Tibial artery (tissue), 4 donors: ENCODE measurements around the gene SAMMSON.

Source experiments
- DNase-seq, 2 donors: peaks; one replicate each; pipeline ENCODE4 v3.0.0-alpha.2; 2019
- H3K27ac ChIP-seq, 2 donors: fragments of 200-600 bp; sonication (generic) in 1 of 2; 1 replicate in 1 of 2; 2 replicates in 1 of 2; pipeline ENCODE4 v1.5.1; 2018 to 2019; ENCODE audit warnings: mild to moderate bottlenecking in 1 of 2
- H3K27me3 ChIP-seq, 2 donors: fragments of 200-600 bp; sonication (generic) in 1 of 2; one replicate each; pipeline versions ENCODE4 v1.5.1 to v1.6.0; 2016 to 2019
- H3K36me3 ChIP-seq, 3 donors: fragments of 200-600 bp; sonication (generic) in 2 of 3; one replicate each; pipeline ENCODE4 v1.5.1; 2016 to 2019; ENCODE audit warnings: mild to moderate bottlenecking in 2 of 3
- H3K4me1 ChIP-seq, 4 donors: fragments of 200-600 bp; sonication (generic) in 2 of 4; 1 replicate in 3 of 4; 2 replicates in 1 of 4; pipeline ENCODE4 v1.5.1; 2016 to 2019
- H3K4me3 ChIP-seq, 2 donors: fragments of 200-600 bp; sonication (generic) in 1 of 2; 1 replicate in 1 of 2; 2 replicates in 1 of 2; pipeline ENCODE4 v1.5.1; 2018 to 2019; ENCODE audit warnings: mild to moderate bottlenecking in 2 of 2
- H3K9me3 ChIP-seq, 3 donors: fragments of 200-600 bp; sonication (generic) in 1 of 3; one replicate each; pipeline ENCODE4 v1.5.1; 2016 to 2019
- intact Hi-C: fragments of 100-400 bp; cut with DNase I; formaldehyde crosslinking; loops from one replicate; pipeline ENCODE4 v1.15.0; 2023; ENCODE audit warnings: low total_unique reads
- TF ChIP-seq, protein P1 (sequence below), 2 experiments: fragments of 200-600 bp in 1 of 2; fragments of 450-650 bp in 1 of 2; IDR thresholded peaks; one replicate each; pipeline ENCODE4 v1.5.1; 2017 to 2019; ENCODE audit warnings: antibody characterized with exemption in 2 of 2, mild to moderate bottlenecking in 1 of 2, moderate library complexity in 1 of 2

Gene SAMMSON

DNA sequence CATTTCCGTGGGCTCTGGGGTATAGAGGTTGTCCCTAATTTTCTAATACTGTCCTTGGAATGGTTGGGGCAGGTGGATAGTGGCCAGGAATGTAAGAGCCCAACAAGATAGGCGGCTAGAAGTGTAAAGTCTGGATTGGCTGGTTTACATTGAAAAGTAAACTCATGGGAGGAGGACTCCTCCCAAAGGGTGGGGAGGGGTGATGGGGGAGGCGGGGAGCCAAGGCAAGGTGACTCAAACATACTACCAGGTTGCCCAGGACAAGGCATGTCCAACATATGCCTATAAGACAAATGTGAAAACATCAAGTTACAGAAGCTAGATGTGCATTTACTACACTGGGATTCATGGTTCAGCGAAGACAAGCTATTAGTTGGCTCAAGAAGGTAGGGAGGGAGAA is 14.3 kb upstream of the SAMMSON start:
- H3K9me3 ChIP-seq: no peaks in the 10 kb centered on the region
- H3K27me3 ChIP-seq: no peaks in the 10 kb centered on the region
- TF ChIP-seq, protein P1, sequence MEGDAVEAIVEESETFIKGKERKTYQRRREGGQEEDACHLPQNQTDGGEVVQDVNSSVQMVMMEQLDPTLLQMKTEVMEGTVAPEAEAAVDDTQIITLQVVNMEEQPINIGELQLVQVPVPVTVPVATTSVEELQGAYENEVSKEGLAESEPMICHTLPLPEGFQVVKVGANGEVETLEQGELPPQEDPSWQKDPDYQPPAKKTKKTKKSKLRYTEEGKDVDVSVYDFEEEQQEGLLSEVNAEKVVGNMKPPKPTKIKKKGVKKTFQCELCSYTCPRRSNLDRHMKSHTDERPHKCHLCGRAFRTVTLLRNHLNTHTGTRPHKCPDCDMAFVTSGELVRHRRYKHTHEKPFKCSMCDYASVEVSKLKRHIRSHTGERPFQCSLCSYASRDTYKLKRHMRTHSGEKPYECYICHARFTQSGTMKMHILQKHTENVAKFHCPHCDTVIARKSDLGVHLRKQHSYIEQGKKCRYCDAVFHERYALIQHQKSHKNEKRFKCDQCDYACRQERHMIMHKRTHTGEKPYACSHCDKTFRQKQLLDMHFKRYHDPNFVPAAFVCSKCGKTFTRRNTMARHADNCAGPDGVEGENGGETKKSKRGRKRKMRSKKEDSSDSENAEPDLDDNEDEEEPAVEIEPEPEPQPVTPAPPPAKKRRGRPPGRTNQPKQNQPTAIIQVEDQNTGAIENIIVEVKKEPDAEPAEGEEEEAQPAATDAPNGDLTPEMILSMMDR (IDR thresholded peaks at IDR 0.05): no peak
- DNase-seq: no peak
- no peaks in the 10 kb centered on the region for H3K4me1 ChIP-seq
- H3K27ac ChIP-seq: no peak overlapping the region
- H3K4me3 ChIP-seq: no peak overlapping the region
- no peaks in the 10 kb centered on the region for H3K36me3 ChIP-seq
- intact Hi-C loops: no loop called here

DNA sequence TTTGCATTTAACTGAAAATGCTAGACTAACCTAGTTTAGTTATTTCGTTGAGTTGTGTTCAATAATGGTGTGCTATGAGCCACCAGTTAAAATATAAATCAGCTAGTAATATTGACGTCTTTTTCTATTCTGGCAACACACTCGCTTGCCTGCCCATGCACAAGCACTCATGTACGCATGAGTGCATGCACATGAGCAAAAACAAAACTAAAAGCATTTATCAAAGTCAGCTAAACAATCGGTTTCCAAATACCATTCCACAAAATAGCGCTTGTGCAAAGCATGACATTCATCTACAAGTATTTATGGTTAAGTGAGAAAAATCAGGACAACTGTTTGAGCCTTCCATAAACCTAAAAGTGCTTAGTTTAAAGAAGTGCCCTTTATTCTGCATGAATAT is 13.1 kb upstream of the SAMMSON start:
- no peaks in the 10 kb centered on the region for H3K9me3 ChIP-seq
- no peaks in the 10 kb centered on the region for H3K27me3 ChIP-seq
- H3K4me3 ChIP-seq: no peak overlapping the region
- H3K36me3 ChIP-seq: no peaks in the 10 kb centered on the region
- no peak overlapping the region for H3K27ac ChIP-seq
- DNase-seq: no peak
- TF ChIP-seq, protein P1 (IDR thresholded peaks at IDR 0.05): no peak
- peaks cover 0 to 6% (median 2%) of the 10 kb centered on the region in 4 donors for H3K4me1 ChIP-seq
- intact Hi-C loops: no loop called here

DNA sequence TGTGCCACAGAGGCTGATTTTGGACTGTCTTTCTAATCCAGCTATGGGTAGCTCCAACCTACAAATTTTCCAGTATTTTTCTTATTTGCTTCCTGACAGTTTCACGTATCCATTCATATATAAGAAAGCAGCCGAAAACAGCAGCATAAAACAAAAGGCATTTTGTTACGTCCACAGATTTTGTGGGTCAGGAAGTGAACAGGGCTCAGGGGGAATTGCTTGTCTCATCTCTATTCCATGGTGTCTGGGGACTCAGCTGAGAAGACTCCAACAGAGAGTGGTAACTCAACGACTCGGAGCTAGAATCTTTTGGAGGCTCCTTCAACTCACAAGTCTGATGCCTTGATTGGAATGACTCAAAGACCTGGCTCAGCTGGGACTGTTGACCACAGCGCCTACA is 11.7 kb upstream of the SAMMSON start:
- TF ChIP-seq, protein P1 (IDR thresholded peaks at IDR 0.05): no peak
- intact Hi-C loops: no loop called here

DNA sequence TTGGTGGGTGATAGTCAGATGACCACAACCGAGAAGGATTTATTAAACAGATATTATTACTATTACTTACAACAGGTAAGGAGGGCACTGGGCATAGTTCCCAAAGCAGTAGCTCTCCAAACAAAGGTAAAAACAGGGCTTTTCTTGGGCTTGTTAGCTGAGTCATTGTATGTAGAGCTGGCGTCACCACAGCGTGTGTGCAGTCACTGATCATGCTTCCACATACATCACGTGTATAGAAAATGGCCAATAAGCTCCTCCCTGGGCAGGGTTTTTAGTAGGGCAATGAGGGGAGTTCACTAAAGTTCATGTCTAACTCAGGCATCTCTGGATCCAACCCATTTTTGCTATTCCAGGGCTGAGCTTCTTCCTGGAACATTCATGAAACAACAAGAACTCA is 5.8 kb upstream of the SAMMSON start:
- Histone ChIP-seq H3K9me3 (no peaks in the 10 kb centered on the region), H3K4me3 (no peak overlapping the region), H3K4me1 (peaks cover 0 to 41% (median 19%) of the 10 kb centered on the region in 4 donors), H3K27me3 (no peaks in the 10 kb centered on the region), H3K36me3 (no peaks in the 10 kb centered on the region), H3K27ac (no peak overlapping the region)
- no peak for DNase-seq
- TF ChIP-seq, protein P1 (IDR thresholded peaks at IDR 0.05): no peak
- intact Hi-C loops: no loop called here

More for the DNA sequence above, 11.7 kb upstream of the SAMMSON start:
- no peaks in the 10 kb centered on the region for H3K9me3 ChIP-seq
- H3K4me3 ChIP-seq: no peak overlapping the region
- no peak for DNase-seq
- peaks cover 0 to 20% (median 7%) of the 10 kb centered on the region in 4 donors for H3K4me1 ChIP-seq
- H3K27ac ChIP-seq: no peak overlapping the region
- H3K27me3 ChIP-seq: no peaks in the 10 kb centered on the region
- no peaks in the 10 kb centered on the region for H3K36me3 ChIP-seq

- peaks cover 0 to 50% (median 20%) of the 10 kb centered on the region in 4 donors for H3K4me1 ChIP-seq
- H3K36me3 ChIP-seq: no peaks in the 10 kb centered on the region
- no peak overlapping the region for H3K4me3 ChIP-seq
- intact Hi-C loops: no loop called here
- H3K27ac ChIP-seq: no peak overlapping the region
- no peak for DNase-seq
- no peaks in the 10 kb centered on the region for H3K27me3 ChIP-seq
- no peaks in the 10 kb centered on the region for H3K9me3 ChIP-seq
- TF ChIP-seq, protein P1 (IDR thresholded peaks at IDR 0.05): no peak
These were observed 4.6 kb upstream of the SAMMSON start for GRCh38 chr3:69994919-69995318.
